ENCODE data around the gene SERBP1.
"Not testable (repeated sequence)": the region's sequence is repeated elsewhere in the genome, so short reads cannot be mapped to it uniquely, and the experiment has no call there.

SERBP1 gene

GRCh38 chr1:67430358-67431155, at the start of gene SERBP1:
TSS of gene SERBP1 (minus strand) at chr1:67430402. CDS start at chr1:67430300, 102 bp downstream.
- peak; percentile 96 for DNase-seq

DNA sequence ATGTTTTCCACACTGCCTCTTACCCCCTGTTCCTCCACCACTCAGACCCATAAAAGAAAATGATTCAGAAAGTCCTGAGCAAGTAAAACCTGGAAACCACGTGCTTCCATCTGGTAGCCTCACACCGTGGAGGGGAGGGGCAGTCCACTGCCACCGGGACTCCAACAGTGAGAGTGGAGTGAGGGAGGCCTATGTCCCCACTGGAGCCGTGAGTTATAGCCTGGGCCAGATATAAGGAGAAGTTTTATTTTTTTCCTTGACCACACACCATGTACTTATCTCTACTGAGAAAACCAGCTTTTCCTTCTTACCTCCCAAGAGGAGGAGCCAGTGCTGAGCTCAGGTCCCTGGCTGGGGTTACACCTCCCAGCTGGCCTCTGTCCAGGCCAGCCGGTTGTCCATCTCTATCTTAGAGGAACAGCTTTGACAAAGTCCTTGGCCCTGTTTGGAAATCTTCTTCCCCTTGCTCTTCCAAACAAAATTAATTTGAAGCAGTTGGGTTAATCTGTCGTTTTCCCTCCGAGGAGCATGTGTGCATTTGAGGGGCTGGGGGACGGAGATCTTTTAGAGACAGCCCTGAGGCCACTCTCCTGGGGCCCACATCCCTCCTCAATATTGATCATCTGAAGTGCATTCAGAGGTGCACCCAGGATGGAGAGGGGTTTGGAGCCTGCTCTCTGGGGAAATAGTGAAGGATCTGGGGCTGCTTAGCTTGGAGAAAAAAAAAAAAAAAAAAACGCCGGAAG, 49.1 kb upstream of the SERBP1 start:
- DNase-seq, result no peak

DNA sequence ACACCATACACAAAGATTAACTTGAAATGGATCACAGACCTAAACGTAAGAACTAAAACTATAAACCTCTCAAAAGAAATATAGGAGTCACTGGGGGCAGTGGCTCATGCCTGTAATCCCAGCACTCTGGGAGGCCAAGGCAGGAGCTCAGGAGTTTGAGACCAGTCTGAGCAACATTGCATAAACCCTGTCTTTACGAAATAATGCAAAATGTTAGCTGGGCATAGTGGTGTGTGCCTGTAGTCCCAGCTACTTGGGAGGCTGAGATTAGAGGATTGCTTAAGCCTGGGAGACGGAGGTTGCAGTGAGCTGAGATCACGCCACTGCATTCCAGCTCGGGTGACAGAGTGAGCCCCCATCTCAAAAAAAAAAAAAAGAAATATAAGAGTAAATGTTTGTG, 46.7 kb upstream of the SERBP1 start:
- DNase-seq, result no peak

DNA sequence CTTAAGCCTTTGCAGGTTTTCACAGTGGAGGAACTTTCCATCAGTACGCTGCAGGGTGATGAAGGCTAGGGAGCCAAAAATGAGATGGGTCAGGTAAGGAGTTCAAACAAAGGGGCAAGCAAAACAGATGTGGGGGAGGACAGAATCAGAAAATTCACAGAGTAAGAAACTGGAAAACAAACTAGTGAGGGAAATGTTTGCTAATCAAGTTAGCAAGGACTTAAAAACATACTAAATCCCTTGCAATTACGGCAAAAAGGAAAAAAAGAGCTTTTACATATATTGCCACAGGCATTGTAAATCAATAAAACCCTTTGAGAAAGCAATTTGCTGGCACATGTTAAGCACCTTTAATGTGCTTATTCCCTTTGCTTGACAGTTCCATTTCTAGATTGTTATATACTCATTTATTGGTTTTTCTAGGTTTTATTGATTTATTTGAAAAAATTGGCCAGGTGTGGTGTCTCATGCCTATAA, 45.8 kb upstream of the SERBP1 start:
- no peak for DNase-seq

DNA sequence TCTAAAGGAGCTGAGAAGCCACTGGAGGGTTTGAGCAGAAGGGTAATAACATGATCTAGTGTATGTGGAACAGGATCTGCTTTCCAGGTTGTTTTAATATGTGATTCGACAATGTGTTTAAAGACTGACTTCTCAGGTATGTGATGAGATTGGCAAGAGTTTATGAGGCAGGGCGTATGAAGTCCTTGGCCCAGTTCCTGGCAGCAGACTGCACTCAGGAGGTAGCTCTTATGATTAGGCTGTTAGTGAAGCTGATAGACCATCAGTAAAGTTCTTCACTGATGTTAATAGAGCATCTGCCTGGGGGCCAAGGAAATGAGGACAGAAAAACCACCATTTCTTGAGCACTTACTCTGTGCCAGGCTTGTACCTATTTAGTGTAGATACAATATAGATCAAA, 41.9 kb upstream of the SERBP1 start:
- DNase-seq, result no peak

DNA sequence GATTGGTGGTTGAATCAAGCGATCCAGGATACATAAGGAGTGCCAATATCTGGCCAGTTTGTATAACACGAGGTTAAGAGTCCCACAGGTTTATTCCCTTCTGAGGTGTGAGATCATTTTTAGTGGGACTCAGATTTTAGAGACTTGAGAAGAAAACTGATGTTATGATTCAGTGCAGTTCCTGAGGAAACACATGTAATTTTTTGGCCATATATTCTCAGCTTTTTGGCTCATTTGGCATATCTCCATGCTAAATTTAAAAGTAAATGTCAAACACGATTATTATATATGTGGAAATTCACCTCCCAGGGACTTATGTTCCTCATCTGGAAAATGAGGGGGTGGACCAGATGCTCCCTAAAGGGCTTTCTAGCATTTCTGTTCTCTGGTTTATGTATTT, 39.2 kb upstream of the SERBP1 start:
- DNase-seq, result no peak

- DNase-seq, result no peak
These were observed 38.0 kb upstream of the SERBP1 start for GRCh38 chr1:67468066-67468718.

- no peak for DNase-seq
These were observed 35.2 kb upstream of the SERBP1 start for GRCh38 chr1:67465375-67465774.

DNA sequence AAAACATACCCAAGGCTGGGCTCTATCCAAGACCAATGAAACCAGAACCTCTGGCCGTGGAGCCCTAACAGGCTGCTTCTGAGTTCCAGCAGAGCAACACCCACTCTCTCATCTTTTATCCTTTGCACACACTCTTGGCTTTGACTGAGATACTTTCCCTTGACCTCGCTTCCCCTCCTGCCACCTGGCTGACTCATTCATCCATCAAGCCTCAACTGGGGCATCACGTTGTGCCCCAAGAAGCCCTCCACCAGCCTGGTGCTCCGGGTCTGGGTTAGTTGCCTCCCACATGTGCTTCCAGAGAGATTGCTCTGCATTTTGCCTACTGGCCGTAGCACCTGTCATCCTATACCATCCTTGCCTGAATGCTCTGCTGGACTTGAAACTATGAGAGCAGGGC, 34.5 kb upstream of the SERBP1 start:
- DNase-seq, result no peak

- no peak for DNase-seq
These were observed 33.9 kb upstream of the SERBP1 start for GRCh38 chr1:67464058-67464457.

DNA sequence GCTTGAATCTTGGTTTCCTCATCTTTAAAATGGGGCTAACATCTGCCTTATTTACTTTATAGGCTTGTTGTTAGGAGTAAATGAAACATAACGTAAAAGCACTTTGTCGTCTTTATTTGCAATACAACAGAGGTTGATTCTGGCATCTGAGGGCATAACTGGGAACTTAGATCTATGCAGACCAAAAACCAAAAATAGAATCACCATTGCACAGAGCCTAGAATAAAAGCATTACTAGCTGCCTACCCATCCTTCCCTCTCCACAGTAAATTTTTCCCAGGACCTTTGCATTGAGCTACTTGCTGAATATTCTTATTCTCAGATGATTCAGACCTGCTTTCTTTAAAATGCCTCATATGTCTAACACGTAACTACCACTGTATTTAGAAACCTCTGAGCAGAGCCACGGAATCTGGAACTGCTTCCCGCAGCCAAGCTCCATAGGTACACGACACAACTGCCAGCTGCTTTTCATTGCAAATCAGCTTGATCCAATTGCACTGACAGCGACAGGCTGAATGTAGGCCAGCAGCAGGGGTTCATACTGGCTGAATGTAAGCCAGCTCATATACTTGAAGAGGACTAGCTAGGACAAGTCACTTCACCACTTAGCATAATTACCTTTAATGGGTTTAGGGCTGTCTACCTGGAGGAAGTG, 33.2 kb upstream of the SERBP1 start:
- peak; percentile 42 for DNase-seq

- no peak for DNase-seq
These were observed 30.7 kb upstream of the SERBP1 start for GRCh38 chr1:67460676-67461500.

GRCh38 chr1:67459068-67459467, 28.9 kb upstream of the SERBP1 start:
- no peak for DNase-seq

DNA sequence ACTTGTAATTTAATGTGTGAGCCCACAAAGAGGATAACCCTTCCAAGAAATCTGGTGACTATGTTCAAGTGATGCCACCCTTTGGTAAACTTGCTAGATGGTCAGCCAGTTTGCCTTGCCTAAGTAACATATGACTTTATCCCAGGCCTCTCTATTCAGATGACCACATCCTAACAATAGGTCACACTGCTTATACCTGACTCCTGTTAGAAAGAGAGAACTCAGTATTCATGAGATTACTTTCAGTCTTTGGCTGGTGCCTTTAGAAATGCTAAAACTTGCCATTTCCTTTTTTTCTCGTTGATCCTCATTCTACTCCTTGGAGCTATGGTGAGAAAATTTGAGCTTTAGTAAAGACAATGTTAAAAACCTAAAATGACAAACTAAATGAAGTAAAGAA, 28.5 kb upstream of the SERBP1 start:
- DNase-seq, result no peak

DNA sequence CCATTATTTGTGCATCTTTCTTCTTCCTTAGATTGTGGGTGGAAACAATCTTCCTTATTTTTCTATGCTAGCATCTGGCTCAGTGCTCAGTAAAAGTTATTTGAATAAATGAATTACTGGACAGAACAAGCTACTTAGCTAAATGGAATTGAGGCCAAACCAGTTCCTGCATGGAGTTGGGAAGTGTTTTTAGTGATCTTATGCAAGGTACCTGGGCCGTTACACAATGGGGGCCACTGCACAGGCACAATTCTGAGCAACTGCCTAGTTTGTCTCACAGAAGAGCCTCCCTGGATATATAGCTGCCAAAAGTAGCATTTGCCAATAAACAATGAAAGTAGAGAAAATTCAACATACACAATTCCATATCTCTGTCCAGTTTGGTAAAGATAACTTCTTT, 27.0 kb upstream of the SERBP1 start:
- DNase-seq, result no peak

DNA sequence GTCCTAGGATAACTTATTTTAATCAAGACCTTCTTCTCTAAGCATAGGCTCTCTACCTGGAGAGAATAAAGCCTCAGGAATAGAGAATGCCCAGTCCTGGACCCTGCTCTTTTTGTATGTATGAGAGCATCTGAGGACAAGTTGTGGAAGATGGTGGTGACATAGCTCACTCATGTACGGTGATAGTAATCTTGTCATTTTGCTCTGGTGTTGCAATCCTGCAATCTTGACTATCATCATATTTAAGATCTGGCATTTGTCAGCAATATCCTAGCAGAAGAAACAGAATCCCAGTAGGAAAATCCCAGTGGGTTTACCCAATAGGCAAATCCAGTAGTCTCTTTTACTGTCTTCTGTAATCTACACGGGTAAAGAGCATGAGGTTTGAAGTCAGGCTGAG, 21.6 kb upstream of the SERBP1 start:
- DNase-seq, result no peak

DNA sequence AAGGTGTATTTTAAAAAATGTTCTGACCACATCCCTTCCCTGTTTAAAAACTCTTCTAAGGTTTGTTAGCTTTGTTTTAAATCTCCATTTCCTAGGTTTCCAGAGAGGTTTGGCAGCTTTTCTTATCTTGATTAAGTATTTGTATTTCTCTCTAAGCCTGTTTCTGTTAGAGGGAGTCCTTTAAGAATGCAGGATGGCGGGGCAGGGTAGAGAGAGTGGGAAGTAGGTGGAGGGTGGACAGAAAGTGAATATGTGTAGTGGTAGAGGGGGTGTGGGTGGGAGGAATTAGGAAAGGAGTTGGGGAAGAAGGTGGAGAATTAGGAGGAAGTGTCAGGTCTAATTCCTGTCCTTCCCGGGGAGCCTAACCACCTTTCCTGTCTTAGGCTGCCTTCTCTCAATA, 21.2 kb upstream of the SERBP1 start:
- no peak for DNase-seq

DNA sequence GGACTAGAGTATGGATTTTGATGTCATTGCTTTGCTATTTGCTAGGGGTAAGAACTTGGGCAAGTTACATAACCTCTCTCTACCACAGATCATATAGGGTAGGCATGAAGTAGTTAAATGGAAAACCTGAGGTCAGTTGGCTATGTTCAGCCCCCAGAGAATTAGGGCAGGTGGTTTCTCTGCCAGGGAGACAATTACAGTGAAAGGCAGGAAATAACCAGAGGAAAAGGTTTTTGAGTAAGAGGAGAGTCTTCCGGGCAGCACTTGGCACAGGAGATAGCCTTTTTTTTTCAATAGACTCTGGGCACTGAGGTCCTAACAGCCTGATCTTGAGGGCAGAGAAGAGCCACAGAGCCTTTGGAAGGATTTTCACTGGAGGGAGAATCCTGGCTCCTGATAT, 16.7 kb upstream of the SERBP1 start:
- DNase-seq, result no peak

DNA sequence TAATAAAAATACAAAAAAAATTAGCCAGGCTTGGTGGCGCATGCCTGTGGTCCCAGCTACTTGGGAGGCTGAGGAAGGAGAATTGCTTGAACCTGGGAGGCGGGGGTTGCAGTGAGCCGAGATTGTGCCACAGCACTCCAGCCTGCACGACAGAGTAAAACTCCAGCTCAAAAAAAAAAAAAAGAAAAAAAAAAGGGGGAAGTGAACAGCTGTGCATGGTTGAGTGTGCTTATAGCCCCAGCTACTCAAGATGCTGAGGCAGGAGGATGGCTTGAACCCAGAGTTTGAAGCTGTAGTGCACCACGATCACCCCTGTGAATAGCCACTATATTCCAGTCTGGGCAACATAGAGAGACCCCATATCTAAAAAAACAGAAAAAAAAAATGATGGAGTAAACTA, 15.8 kb upstream of the SERBP1 start:
- DNase-seq, result not testable (repeated sequence)

GRCh38 chr1:67441739-67442281, 11.6 kb upstream of the SERBP1 start:
- no peak for DNase-seq

- DNase-seq, result no peak
These were observed 11.0 kb upstream of the SERBP1 start for GRCh38 chr1:67441183-67441582.

- no peak for DNase-seq
These were observed 10.1 kb upstream of the SERBP1 start for GRCh38 chr1:67440339-67440738.
